Adrenal gland (tissue), 12 donors: ENCODE measurements around the gene BTBD18. TPM values are rescaled to one million over a fixed set of nuclear protein-coding genes. Genes with fewer than 3 reads are reported as not detected.
"Not testable (repeated sequence)": the region's sequence is repeated elsewhere in the genome, so short reads cannot be mapped to it uniquely, and the experiment has no call there.

Experiments used
- DNase-seq, 7 donors: peaks; one replicate each; pipeline ENCODE4 v3.0.0-alpha.2; 2019 to 2020
- H3K27ac ChIP-seq, 5 donors: fragments of 200-600 bp; sonication (generic) in 4 of 5; 1 replicate in 3 of 5; 2 replicates in 2 of 5; pipeline versions ENCODE4 v1.5.1 to v1.8.0; 2016 to 2020; ENCODE audit warnings: mild to moderate bottlenecking in 1 of 5
- H3K27me3 ChIP-seq: fragments of 200-600 bp; 2 replicates; pipeline ENCODE4 v1.8.0; 2021
- H3K36me3 ChIP-seq, 2 donors: fragments of 200-600 bp; replicated peaks in 1 of 2; 1 replicate in 1 of 2; 2 replicates in 1 of 2; pipeline versions ENCODE4 v1.5.1 to v1.8.0; 2018 to 2022
- H3K4me1 ChIP-seq, 2 donors: fragments of 200-600 bp; replicated peaks in 1 of 2; 1 replicate in 1 of 2; 2 replicates in 1 of 2; pipeline versions ENCODE4 v1.5.1 to v1.8.0; 2018 to 2021
- H3K4me3 ChIP-seq, 4 donors: fragments of 200-600 bp; sonication (generic) in 3 of 4; one replicate each; pipeline ENCODE4 v1.5.1; 2016 to 2018
- H3K9me3 ChIP-seq, 3 donors: fragments of 200-600 bp; sonication (generic) in 1 of 3; replicated peaks in 1 of 3; 1 replicate in 2 of 3; 2 replicates in 1 of 3; pipeline versions ENCODE4 v1.5.1 to v1.8.0; 2016 to 2021
- CTCF ChIP-seq, 6 experiments: fragments of 450-650 bp in 4 of 6; fragments of 200-600 bp in 2 of 6; sonication (generic) in 1 of 6; IDR thresholded peaks; 1 replicate in 5 of 6; 2 replicates in 1 of 6; pipeline versions ENCODE4 v1.5.1 to v1.8.0; 2016 to 2021; ENCODE audit warnings: antibody characterized with exemption in 6 of 6, mild to moderate bottlenecking in 2 of 6, moderate library complexity in 1 of 6
- POLR2A ChIP-seq, 2 donors: fragments of 450-650 bp; IDR thresholded peaks; one replicate each; pipeline ENCODE4 v1.6.1; 2017; ENCODE audit warnings: antibody characterized with exemption in 2 of 2, mild to moderate bottlenecking in 2 of 2, moderate library complexity in 1 of 2
- WGBS, 4 donors: extraction: QIAGEN DNeasy Blood & Tissue Kit in 2 of 4; methylation state at CpG; one replicate each; pipeline versions ENCODE4 v1.1.5 to v1.1.7; 2013 to 2017; 5-methylcytosine and 5-hydroxymethylcytosine counted together
- intact Hi-C, 2 donors: fragments of 100-400 bp; cut with DNase I; formaldehyde crosslinking; loops; one replicate each; pipeline versions ENCODE4 v1.14.1 to v1.15.0; 2022 to 2023
- polyA plus RNA-seq, 3 donors: library from polyadenylated mRNA; stranded (reverse); fragments of 200-250 nt in 2 of 3; fragments of 350-450 nt in 1 of 3; fragmentation: Illumina TruSeq in 1 of 3; extraction: RNeasy Lipid Tissue Mini Kit (QIAGEN cat#74804) in 1 of 3; gene quantifications; one replicate each; pipeline ENCODE4 v1.2.3, GENCODE V29; 2013 to 2014
- total RNA-seq, 9 donors: library from RNA; depleted of rRNA in 4 of 9; stranded (reverse); fragments of >200 nt in 4 of 9; fragments of 120-200 nt in 1 of 9; fragmentation: NEBNext Ultra II Directional in 1 of 9; extraction: Animal tissue kit (Norgen Biotek cat#: 25700) in 1 of 9; gene quantifications; one replicate each; pipeline versions ENCODE4 v1.1.0 to v1.2.4, GENCODE V29; 2013 to 2023
- donor health status: healthy with polysubstance abuse.
- donor health status: Bipolar disorder and iron deficiency.
- donor health status: DM: yes; HTN: yes; CAD: no.
- donor health status: DM: no; HTN: no; CAD: no.
- donor health status: DM: no; HTN: no; CAD: no.
- donor health status: DM: yes; HTN: yes; CAD: no.

The BTBD18 gene
- total and polyA plus RNA-seq, 12 donors, result not detected

- H3K4me3 ChIP-seq, result peak within 1 kb of the TSS; percentile 83 to 97 (median 90)
- WGBS, 4 donors, result 4 to 13% (median 7%) methylated on average over 28 to 51 of the region's 51 CpGs
- no peaks in the 10 kb centered on the region for H3K36me3 ChIP-seq
- TF ChIP-seq POLR2A (IDR thresholded peaks at IDR 0.05), result peak; percentile 62 to 67
- no peak for TF ChIP-seq CTCF (IDR thresholded peaks at IDR 0.05)
- intact Hi-C loops, result no loop called here
- H3K9me3 ChIP-seq, result no peaks in the 10 kb centered on the region
- H3K27ac ChIP-seq, result peak within 1 kb of the TSS; percentile 49 to 94 (median 86)
- no peaks in the 10 kb centered on the region for H3K27me3 ChIP-seq
- peaks cover 11 to 38% of the 10 kb centered on the region in 2 donors for H3K4me1 ChIP-seq
- peak; percentile 77 to 90 (median 85) for DNase-seq
Observed at GRCh38 chr11:57711414-57712255, 40.0 kb downstream of the BTBD18 start, which contains the start of gene MED19. Gene MED19 (minus strand): TSS chr11:57712215. CDS start chr11:57712179, 36 bp downstream.

GRCh38 chr11:57709802-57710367 lies 41.7 kb downstream of the BTBD18 start:
- H3K36me3 ChIP-seq, result peaks cover 0 to 2% of the 10 kb centered on the region in 2 donors

DNA sequence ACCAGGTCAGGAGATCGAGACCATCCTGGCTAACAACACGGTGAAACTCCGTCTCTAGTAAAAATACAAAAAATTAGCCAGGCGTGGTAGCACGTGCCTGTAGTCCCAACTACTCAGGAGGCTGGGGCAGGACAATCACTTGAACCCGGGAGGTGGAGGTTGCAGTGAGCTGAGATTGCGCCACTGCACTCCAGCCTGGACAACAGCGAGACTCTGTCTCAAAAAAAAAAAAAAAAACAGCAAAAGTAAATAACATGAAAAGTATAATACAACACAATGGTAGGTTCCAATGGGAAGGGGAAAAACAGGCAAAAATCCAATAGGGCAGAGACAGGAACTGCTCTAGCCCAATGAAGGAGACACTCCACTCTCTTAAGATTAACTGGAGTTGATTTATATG lies 46.2 kb downstream of the BTBD18 start:
- intact Hi-C loops, result not testable (repeated sequence)
- H3K4me1 ChIP-seq, result peaks cover 7 to 14% of the 10 kb centered on the region in 2 donors

More at GRCh38 chr11:57709802-57710367, 41.7 kb downstream of the BTBD18 start:
- no peak overlapping the region for H3K4me3 ChIP-seq
- H3K9me3 ChIP-seq, result no peaks in the 10 kb centered on the region
- H3K27ac ChIP-seq, result no peak overlapping the region
- peaks cover 11 to 35% of the 10 kb centered on the region in 2 donors for H3K4me1 ChIP-seq
- TF ChIP-seq POLR2A (IDR thresholded peaks at IDR 0.05), result no peak
- no peak for TF ChIP-seq CTCF (IDR thresholded peaks at IDR 0.05)
- no peak for DNase-seq
- no peaks in the 10 kb centered on the region for H3K27me3 ChIP-seq
- intact Hi-C loops, result no loop called here
- 91 to 95% (median 94%) methylated on average over 5 of the region's 5 CpGs for WGBS, 4 donors

DNA sequence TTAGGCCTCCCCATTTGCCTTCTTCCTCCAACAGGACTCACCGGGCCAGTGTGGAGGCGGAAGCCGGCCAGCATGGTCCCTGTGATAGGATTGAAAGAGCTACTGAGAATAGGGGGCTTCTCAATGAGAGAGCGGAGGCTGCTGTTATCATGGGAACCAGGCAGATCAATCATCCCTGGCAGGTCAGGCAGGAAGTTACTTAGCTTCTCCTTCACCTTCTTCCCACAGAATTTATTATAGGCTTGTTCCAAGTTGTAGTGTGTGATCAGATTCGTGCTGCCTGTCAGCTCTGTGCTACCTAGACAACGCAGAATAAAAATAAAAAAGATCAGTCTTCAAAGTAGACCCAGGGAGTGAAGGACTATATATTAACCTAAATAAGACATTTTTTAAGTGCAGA lies 46.7 kb downstream of the BTBD18 start:
- Histone ChIP-seq H3K4me1 (peaks cover 7 to 9% of the 10 kb centered on the region in 2 donors), H3K27me3 (no peaks in the 10 kb centered on the region), H3K36me3 (peaks cover 0 to 40% of the 10 kb centered on the region in 2 donors), H3K4me3 (no peak overlapping the region), H3K27ac (no peak overlapping the region), H3K9me3 (no peaks in the 10 kb centered on the region)
- intact Hi-C loops, result no loop called here
- WGBS, 4 donors, result 79 to 88% (median 82%) methylated on average over 6 of the region's 6 CpGs
- TF ChIP-seq POLR2A (IDR thresholded peaks at IDR 0.05) (no peak), CTCF (IDR thresholded peaks at IDR 0.05) (no peak)
- DNase-seq, result no peak

More for the DNA sequence above, 46.2 kb downstream of the BTBD18 start:
- not testable (repeated sequence) for H3K9me3 ChIP-seq, H3K27ac ChIP-seq, DNase-seq, H3K4me3 ChIP-seq, H3K27me3 ChIP-seq
- H3K36me3 ChIP-seq, result peaks cover 0 to 36% of the 10 kb centered on the region in 2 donors
- WGBS, 4 donors, result 86 to 94% (median 90%) methylated on average over 8 of the region's 8 CpGs
